Adrenal gland (tissue), 5 donors: Measurements from ENCODE around the gene COQ8B.

ENCODE experiments used
- CTCF ChIP-seq, 6 experiments: fragments of 450-650 bp in 4 of 6; fragments of 200-600 bp in 2 of 6; sonication (generic) in 1 of 6; IDR thresholded peaks; 1 replicate in 5 of 6; 2 replicates in 1 of 6; pipeline versions ENCODE4 v1.5.1 to v1.8.0; 2016 to 2021; ENCODE audit warnings: antibody characterized with exemption in 6 of 6, mild to moderate bottlenecking in 2 of 6, moderate library complexity in 1 of 6
- POLR2A ChIP-seq, 2 donors: fragments of 450-650 bp; IDR thresholded peaks; one replicate each; pipeline ENCODE4 v1.6.1; 2017; ENCODE audit warnings: antibody characterized with exemption in 2 of 2, mild to moderate bottlenecking in 2 of 2, moderate library complexity in 1 of 2
- donor health status: DM: no; HTN: no; CAD: no.

- no peak for TF ChIP-seq CTCF (IDR thresholded peaks at IDR 0.05)
- no peak for TF ChIP-seq POLR2A (IDR thresholded peaks at IDR 0.05)
These were observed 8.2 kb upstream of the COQ8B start for GRCh38 chr19:40724855-40725254.
